Epithelial cell of prostate (primary cell): Measurements from ENCODE around the gene RFXAP.
A peak's percentile ranks its signal among the peaks of the same experiment; 100 is the strongest.

Experiments used
- DNase-seq: peaks from one replicate; pipeline ENCODE4 v3.0.0-alpha.2; 2011; ENCODE audit warnings: low read depth, low spot score
- H3K27ac ChIP-seq: fragments of 450-650 bp; 2 replicates; pipeline ENCODE4 v1.5.1; 2017; ENCODE audit warnings: mild to moderate bottlenecking

The RFXAP gene

GRCh38 chr13:36862002-36862685 is 43.1 kb downstream of the RFXAP start:
- DNase-seq: no peak
- H3K27ac ChIP-seq: no peak overlapping the region

GRCh38 chr13:36862722-36863121 is 43.7 kb downstream of the RFXAP start:
- DNase-seq: no peak
- H3K27ac ChIP-seq: no peak overlapping the region

- DNase-seq: no peak
- no peak overlapping the region for H3K27ac ChIP-seq
Measured at GRCh38 chr13:36865265-36865664, 46.2 kb downstream of the RFXAP start.

- no peak overlapping the region for H3K27ac ChIP-seq
Measured at GRCh38 chr13:36866232-36866631, 47.2 kb downstream of the RFXAP start.

GRCh38 chr13:36870050-36870692 is 51.1 kb downstream of the RFXAP start:
- peak overlapping the region; percentile 47 for H3K27ac ChIP-seq
- no peak for DNase-seq

More at GRCh38 chr13:36866232-36866631, 47.2 kb downstream of the RFXAP start:
- DNase-seq: no peak

- no peak overlapping the region for H3K27ac ChIP-seq
- DNase-seq: no peak
Measured at GRCh38 chr13:36872621-36873020, 53.6 kb downstream of the RFXAP start.

GRCh38 chr13:36875431-36875830 is 56.4 kb downstream of the RFXAP start:
- no peak overlapping the region for H3K27ac ChIP-seq
- no peak for DNase-seq

- DNase-seq: no peak
- H3K27ac ChIP-seq: no peak overlapping the region
Measured at GRCh38 chr13:36875961-36876360, 56.9 kb downstream of the RFXAP start.
